Dendritic cell treated with granulocyte-macrophage colony-stimulating factor and Interleukin-4, amounts not matched to agents 40 ng/mL and 50 ng/mL, for 4 days (primary cell): Measurements from ENCODE around the gene P2RX3.
A peak's percentile ranks its signal among the peaks of the same experiment; 100 is the strongest.
"Not testable (repeated sequence)": the region's sequence is repeated elsewhere in the genome, so short reads cannot be mapped to it uniquely, and the experiment has no call there.

Experiments
- H3K27ac Mint-ChIP-seq: one replicate; pipeline ENCODE4 v1.8.0; 2022; ENCODE audit warnings: mild to moderate bottlenecking, mixed read lengths
- H3K27me3 Mint-ChIP-seq: one replicate; pipeline ENCODE4 v1.8.0; 2022; ENCODE audit warnings: mild to moderate bottlenecking, mixed read lengths
- H3K36me3 Mint-ChIP-seq: one replicate; pipeline ENCODE4 v1.8.0; 2022; ENCODE audit warnings: low read depth, mixed read lengths
- H3K4me1 Mint-ChIP-seq: one replicate; pipeline ENCODE4 v1.8.0; 2022; ENCODE audit warnings: low read depth, mixed read lengths
- H3K4me3 Mint-ChIP-seq: one replicate; pipeline ENCODE4 v1.8.0; 2022; ENCODE audit warnings: mild to moderate bottlenecking, moderate library complexity, mixed read lengths
- H3K9me3 Mint-ChIP-seq: one replicate; pipeline ENCODE4 v1.8.0; 2022; ENCODE audit warnings: mixed read lengths
- intact Hi-C: fragments of 100-400 bp; cut with micrococcal nuclease; formaldehyde crosslinking; loops from one replicate; pipeline ENCODE4 v1.15.0; 2022

Gene P2RX3

GRCh38 chr11:57357856-57358255, 19.7 kb downstream of the P2RX3 start:
- Mint-ChIP-seq H3K4me1 (peaks cover 35% of the 10 kb centered on the region), H3K27me3 (peaks cover 3% of the 10 kb centered on the region), H3K36me3 (no peaks in the 10 kb centered on the region), H3K27ac (no peak overlapping the region), H3K9me3 (no peaks in the 10 kb centered on the region), H3K4me3 (no peak overlapping the region)
- intact Hi-C loops, result no loop called here

- Mint-ChIP-seq H3K9me3 (no peaks in the 10 kb centered on the region), H3K36me3 (no peaks in the 10 kb centered on the region), H3K4me1 (peaks cover 31% of the 10 kb centered on the region), H3K27me3 (peaks cover 3% of the 10 kb centered on the region), H3K27ac (no peak overlapping the region), H3K4me3 (no peak overlapping the region)
- intact Hi-C loops, result no loop called here
Measured at GRCh38 chr11:57358543-57358961, 20.4 kb downstream of the P2RX3 start.

GRCh38 chr11:57358991-57359390, 20.8 kb downstream of the P2RX3 start:
- intact Hi-C loops, result no loop called here
- H3K27ac Mint-ChIP-seq, result no peak overlapping the region
- no peaks in the 10 kb centered on the region for H3K9me3 Mint-ChIP-seq
- peaks cover 26% of the 10 kb centered on the region for H3K4me1 Mint-ChIP-seq
- no peaks in the 10 kb centered on the region for H3K36me3 Mint-ChIP-seq
- H3K27me3 Mint-ChIP-seq, result peaks cover 3% of the 10 kb centered on the region
- H3K4me3 Mint-ChIP-seq, result no peak overlapping the region

GRCh38 chr11:57359396-57359795, 21.2 kb downstream of the P2RX3 start:
- peaks cover 3% of the 10 kb centered on the region for H3K27me3 Mint-ChIP-seq
- H3K9me3 Mint-ChIP-seq, result no peaks in the 10 kb centered on the region
- no peaks in the 10 kb centered on the region for H3K36me3 Mint-ChIP-seq
- intact Hi-C loops, result no loop called here
- no peak overlapping the region for H3K4me3 Mint-ChIP-seq
- no peak overlapping the region for H3K27ac Mint-ChIP-seq
- H3K4me1 Mint-ChIP-seq, result peaks cover 22% of the 10 kb centered on the region

- no peak overlapping the region for H3K4me3 Mint-ChIP-seq
- peaks cover 15% of the 10 kb centered on the region for H3K4me1 Mint-ChIP-seq
- H3K27ac Mint-ChIP-seq, result no peak overlapping the region
- intact Hi-C loops, result no loop called here
- peaks cover 3% of the 10 kb centered on the region for H3K27me3 Mint-ChIP-seq
- H3K36me3 Mint-ChIP-seq, result no peaks in the 10 kb centered on the region
- H3K9me3 Mint-ChIP-seq, result no peaks in the 10 kb centered on the region
Measured at GRCh38 chr11:57359896-57360690, 21.9 kb downstream of the P2RX3 start.

GRCh38 chr11:57360991-57361390, 22.8 kb downstream of the P2RX3 start:
- Mint-ChIP-seq H3K4me3 (no peak overlapping the region), H3K36me3 (no peaks in the 10 kb centered on the region), H3K27ac (no peak overlapping the region), H3K9me3 (no peaks in the 10 kb centered on the region), H3K27me3 (peaks cover 3% of the 10 kb centered on the region), H3K4me1 (peaks cover 14% of the 10 kb centered on the region)
- intact Hi-C loops, result no loop called here

- H3K27me3 Mint-ChIP-seq, intact Hi-C loops, H3K4me3 Mint-ChIP-seq, H3K27ac Mint-ChIP-seq, H3K9me3 Mint-ChIP-seq, H3K36me3 Mint-ChIP-seq: not testable (repeated sequence)
- peaks cover 11% of the 10 kb centered on the region for H3K4me1 Mint-ChIP-seq
Measured at GRCh38 chr11:57361420-57361819, 23.3 kb downstream of the P2RX3 start.

GRCh38 chr11:57361926-57362325, 23.8 kb downstream of the P2RX3 start:
- intact Hi-C loops, result no loop called here
- H3K4me3 Mint-ChIP-seq, result no peak overlapping the region
- H3K4me1 Mint-ChIP-seq, result peaks cover 13% of the 10 kb centered on the region
- H3K9me3 Mint-ChIP-seq, result no peaks in the 10 kb centered on the region
- H3K36me3 Mint-ChIP-seq, result no peaks in the 10 kb centered on the region
- no peak overlapping the region for H3K27ac Mint-ChIP-seq
- peaks cover 8% of the 10 kb centered on the region for H3K27me3 Mint-ChIP-seq

- no peak overlapping the region for H3K27ac Mint-ChIP-seq
- no peaks in the 10 kb centered on the region for H3K36me3 Mint-ChIP-seq
- H3K9me3 Mint-ChIP-seq, result no peaks in the 10 kb centered on the region
- peaks cover 12% of the 10 kb centered on the region for H3K4me1 Mint-ChIP-seq
- no peak overlapping the region for H3K4me3 Mint-ChIP-seq
- peaks cover 13% of the 10 kb centered on the region for H3K27me3 Mint-ChIP-seq
- intact Hi-C loops, result no loop called here
Measured at GRCh38 chr11:57363131-57364080, 25.3 kb downstream of the P2RX3 start.

GRCh38 chr11:57364851-57365660, 26.9 kb downstream of the P2RX3 start:
- Mint-ChIP-seq H3K27me3 (peaks cover 13% of the 10 kb centered on the region), H3K4me3 (no peak overlapping the region), H3K4me1 (peaks cover 24% of the 10 kb centered on the region), H3K36me3 (no peaks in the 10 kb centered on the region), H3K9me3 (no peaks in the 10 kb centered on the region), H3K27ac (no peak overlapping the region)
- intact Hi-C loops, result no loop called here

GRCh38 chr11:57368106-57368844, 30.1 kb downstream of the P2RX3 start:
- intact Hi-C loops, result no loop called here
- Mint-ChIP-seq H3K27ac (peak overlapping the region; percentile 59), H3K36me3 (no peaks in the 10 kb centered on the region), H3K4me1 (peaks cover 37% of the 10 kb centered on the region), H3K27me3 (peaks cover 10% of the 10 kb centered on the region), H3K4me3 (no peak overlapping the region), H3K9me3 (no peaks in the 10 kb centered on the region)

GRCh38 chr11:57368845-57369232, 30.7 kb downstream of the P2RX3 start:
- Mint-ChIP-seq H3K36me3 (no peaks in the 10 kb centered on the region), H3K4me3 (no peak overlapping the region), H3K4me1 (peaks cover 38% of the 10 kb centered on the region), H3K27ac (no peak overlapping the region), H3K9me3 (no peaks in the 10 kb centered on the region), H3K27me3 (peaks cover 10% of the 10 kb centered on the region)
- intact Hi-C loops, result no loop called here

GRCh38 chr11:57370251-57370650, 32.1 kb downstream of the P2RX3 start:
- no peaks in the 10 kb centered on the region for H3K36me3 Mint-ChIP-seq
- peaks cover 38% of the 10 kb centered on the region for H3K4me1 Mint-ChIP-seq
- peaks cover 10% of the 10 kb centered on the region for H3K27me3 Mint-ChIP-seq
- no peak overlapping the region for H3K27ac Mint-ChIP-seq
- no peak overlapping the region for H3K4me3 Mint-ChIP-seq
- intact Hi-C loops, result no loop called here
- no peaks in the 10 kb centered on the region for H3K9me3 Mint-ChIP-seq
